ENCODE data around the gene PDGFC. TPM values are rescaled to one million over a fixed set of nuclear protein-coding genes. Genes with fewer than 3 reads are reported as not detected.

PDGFC gene
- total and polyA plus RNA-seq, 2 of the 13 experiments (the other 11 are each of a cell fraction or from before 2014, with no cell fraction given): 4.6 to 9.1 TPM

DNA sequence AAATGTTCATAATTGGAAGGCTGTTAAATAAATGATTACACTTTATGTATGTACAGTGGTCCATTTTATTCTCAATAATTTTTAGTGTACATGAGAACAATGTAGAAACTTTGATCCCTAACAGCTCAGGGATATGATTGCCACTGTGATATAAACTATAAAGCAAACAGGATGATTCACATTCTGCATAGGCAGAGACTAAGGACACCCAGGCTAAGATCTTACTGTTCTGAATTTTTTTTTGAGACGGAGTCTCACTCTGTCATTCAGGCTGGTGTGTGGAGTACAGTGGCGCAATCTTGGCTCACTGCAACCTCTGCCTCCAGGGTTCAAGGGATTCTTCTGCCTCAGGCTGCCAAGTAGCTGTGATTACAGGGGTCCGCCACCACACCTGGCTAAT, 186.6 kb downstream of the PDGFC start (continued):
- no peak for TF ChIP-seq ZBTB40 (IDR thresholded peaks at IDR 0.05)
- TF ChIP-seq ZBTB40 (CRISPR knock-in tag; IDR thresholded peaks at IDR 0.05): no peak
- no peak for TF ChIP-seq MAX (IDR thresholded peaks at IDR 0.05)

GRCh38 chr4:156783966-156784365, 187.6 kb downstream of the PDGFC start:
- Histone ChIP-seq H3K9me3 (ENCODE audit: low read length) (no peaks in the 10 kb centered on the region), H4K20me1 (ENCODE audit: insufficient read depth, low read length) (no peaks in the 10 kb centered on the region), H3K4me2 (ENCODE audit: low read depth, low read length) (no peak overlapping the region), H3K4me3 (replicated peaks in 1 of 3; ENCODE audit: insufficient read depth in 1 of 3, low read depth in 2 of 3, low read length in 3 of 3) (no peak overlapping the region), H3K4me1 (ENCODE audit: insufficient read depth, low read length) (peaks cover 14% of the 10 kb centered on the region), H2AFZ (ENCODE audit: low read length) (no peak overlapping the region), H3K79me2 (ENCODE audit: insufficient read depth, low read length) (no peaks in the 10 kb centered on the region), H3K9ac (ENCODE audit: insufficient read depth, low read depth, low read length) (no peak overlapping the region), H3K27me3 (ENCODE audit: control insufficient read depth in 1 of 2, insufficient read depth in 2 of 2, low read length in 2 of 2) (no peaks in the 10 kb centered on the region), H3K36me3 (replicated peaks in 1 of 2; ENCODE audit: control insufficient read depth in 1 of 2, insufficient read depth in 2 of 2, low read length in 2 of 2) (no peaks in the 10 kb centered on the region), H3K27ac (ENCODE audit: extremely low read length, insufficient read depth, low read length) (no peak overlapping the region)
- BruUV-seq (replicated peaks): no TSS peak
- DNase-seq (ENCODE audit: low spot score): no peak
- intact Hi-C loops (cut with micrococcal nuclease; ENCODE audit: unreplicated experiment) (no loop called here), in situ Hi-C loops (cut with HindIII; ENCODE audit: extremely low pct_ligation_motif_present, low pct_unique_long_range_greater_than_20kb) (no loop called here)
- no peak for ATAC-seq
- CTCF ChIA-PET (ENCODE audit: low intra/inter-chr PET ratio, low total read pairs): no interaction called here
- POLR2A ChIA-PET: no interaction called here
- 95% methylated on average over 2 of the region's 2 CpGs for WGBS (ENCODE audit: low lambda C conversion rate)
- no peak for FAIRE-seq
- TF ChIP-seq NKX3-1 (CRISPR knock-in tag; IDR thresholded peaks at IDR 0.05): no peak
- no peak for TF ChIP-seq CEBPZ (IDR thresholded peaks at IDR 0.05; ENCODE audit: low read length)
- TF ChIP-seq ZNF362 (CRISPR knock-in tag; IDR thresholded peaks at IDR 0.05; ENCODE audit: borderline replicate concordance): no peak
- TF ChIP-seq RARG (CRISPR knock-in tag; IDR thresholded peaks at IDR 0.05; ENCODE audit: low read depth): no peak
- no peak for TF ChIP-seq ZFP82 (CRISPR knock-in tag; IDR thresholded peaks at IDR 0.05; ENCODE audit: borderline replicate concordance)
- no peak for TF ChIP-seq HNF4G (IDR thresholded peaks at IDR 0.05; ENCODE audit: borderline replicate concordance, low read depth, low read length)
- no peak for TF ChIP-seq HNF4G (CRISPR knock-in tag; IDR thresholded peaks at IDR 0.05; ENCODE audit: borderline replicate concordance, low read depth)

All from HepG2 (cell line).